K562 (cell line): ENCODE measurements around the gene ARMC12. TPM values are rescaled to one million over a fixed set of nuclear protein-coding genes. Genes with fewer than 3 reads are reported as not detected.

Experiments used
- ATAC-seq: fragments of 200-7000 bp; cut with Tn5 transposase; 3 replicates; pipeline ENCODE4 v1.9.1; 2020; ENCODE audit warnings: moderate library complexity
- BruUV-seq: library from RNA; stranded (reverse); fragments of 400-500 nt; replicated peaks from 2 replicates; lab custom pipeline; 2021; lab: Mats Ljungman, UMichigan
- CTCF ChIA-PET: fragments of 300-600 bp; formaldehyde crosslinking; extraction: SDS; loops from one replicate; lab custom pipeline; 2021; ENCODE audit warnings: low intra/inter-chr PET ratio; lab: Yijun Ruan, JAX
- POLR2A ChIA-PET: fragments of 300-600, 350-650 bp; sonication (Branson Sonifier 250); formaldehyde crosslinking; extraction: SDS; loops from one replicate; lab custom pipeline; 2021; ENCODE audit warnings: antibody characterized with exemption, inconsistent platforms; lab: Yijun Ruan, JAX
- DNase-seq, 4 experiments: peaks; one replicate each; pipeline versions ENCODE4 v3.0.0 to v3.0.0-alpha.2; 2011 to 2018; ENCODE audit warnings: low spot score in 3 of 4, mixed read lengths in 3 of 4; ENCODE audit errors: extremely low read depth in 1 of 4
- FAIRE-seq: peaks from 2 replicates; lab custom pipeline; 2011; peaks lifted over from hg19 to GRCh38; lab: Jason Lieb, UNC
- H2AFZ ChIP-seq: 2 replicates; pipeline ENCODE4 v1.6.0; 2011; ENCODE audit warnings: low read depth, low read length, control low read depth, inconsistent platforms
- H3K27ac ChIP-seq: fragments of 200-600 bp; 3 replicates; pipeline ENCODE4 v1.8.0; 2011; ENCODE audit warnings: low read depth, mild to moderate bottlenecking, control low read depth, inconsistent platforms, low read length, moderate library complexity, mixed read lengths; ENCODE audit errors: extremely low read depth
- H3K27me3 ChIP-seq, 2 experiments: fragments of 300-600 bp in 1 of 2; 2 replicates in 1 of 2; 3 replicates in 1 of 2; pipeline versions ENCODE4 v1.6.0 to v1.8.0; 2011; ENCODE audit warnings: inconsistent platforms in 2 of 2, low read length in 2 of 2, mild to moderate bottlenecking in 1 of 2, mixed read lengths in 1 of 2, moderate library complexity in 1 of 2; ENCODE audit not compliant: control insufficient read depth in 2 of 2, insufficient read depth in 2 of 2
- H3K36me3 ChIP-seq: fragments of 300-600 bp; 3 replicates; pipeline ENCODE4 v1.8.0; 2011; ENCODE audit warnings: mild to moderate bottlenecking, low read length, inconsistent platforms; ENCODE audit not compliant: control insufficient read depth, insufficient read depth
- H3K4me1 ChIP-seq, 2 experiments: fragments of 200-600 bp in 1 of 2; replicated peaks in 1 of 2; 2 replicates in 1 of 2; 3 replicates in 1 of 2; pipeline versions ENCODE4 v1.5.1 to v1.8.0; 2011; ENCODE audit warnings: inconsistent platforms in 2 of 2, low read length in 2 of 2, mild to moderate bottlenecking in 1 of 2, mixed read lengths in 1 of 2, moderate library complexity in 1 of 2; ENCODE audit not compliant: control insufficient read depth in 2 of 2, insufficient read depth in 2 of 2
- H3K4me2 ChIP-seq: 2 replicates; pipeline ENCODE4 v1.6.1; 2011; ENCODE audit warnings: low read length, control low read depth, inconsistent platforms, mixed read lengths; ENCODE audit not compliant: insufficient read depth
- H3K4me3 ChIP-seq: fragments of 200-600 bp; sonication (generic), shearing (Covaris generic); 2 replicates; pipeline ENCODE4 v1.5.1; 2016; ENCODE audit warnings: control low read depth, inconsistent platforms
- H3K79me2 ChIP-seq: fragments of 200-600 bp; 3 replicates; pipeline ENCODE4 v1.8.0; 2011; ENCODE audit warnings: low read length, inconsistent platforms; ENCODE audit not compliant: control insufficient read depth, insufficient read depth
- H3K9ac ChIP-seq, 2 experiments: 2 replicates each; pipeline versions ENCODE4 v1.6.0 to v1.6.1; 2011; ENCODE audit warnings: low read depth in 2 of 2, low read length in 2 of 2, control low read depth in 1 of 2, inconsistent platforms in 1 of 2, mild to moderate bottlenecking in 1 of 2, mixed read lengths in 1 of 2; ENCODE audit not compliant: insufficient read depth in 1 of 2
- H3K9me1 ChIP-seq: one replicate; pipeline ENCODE4 v1.6.0; 2011; ENCODE audit warnings: inconsistent platforms, mild to moderate bottlenecking, low read length, moderate library complexity; ENCODE audit not compliant: control insufficient read depth, insufficient read depth
- H3K9me3 ChIP-seq: replicated peaks from 2 replicates; pipeline ENCODE4 v1.5.1; 2011; ENCODE audit warnings: low read depth, low read length, inconsistent platforms; ENCODE audit not compliant: control insufficient read depth, insufficient read depth
- H4K20me1 ChIP-seq: replicated peaks from 2 replicates; pipeline ENCODE4 v1.6.1; 2011; ENCODE audit warnings: low read length, inconsistent platforms, mixed read lengths; ENCODE audit not compliant: control insufficient read depth, insufficient read depth
- MEIS2 ChIP-seq: fragments of 450-650 bp; IDR thresholded peaks from 2 replicates; pipeline ENCODE4 v1.6.1; 2014; ENCODE audit warnings: mild to moderate bottlenecking; ENCODE audit not compliant: partially characterized antibody
- TSC22D4 ChIP-seq: fragments of 450-650 bp; IDR thresholded peaks from 2 replicates; pipeline ENCODE4 v1.6.1; 2016; ENCODE audit warnings: missing genetic modification characterization, missing biosample characterization, control low read depth
- WGBS: fragments of 100-300 bp; shearing (Covaris generic); methylation state at CpG from one replicate; pipeline ENCODE4 v1.1.6; 2016; ENCODE audit warnings: low coverage, mixed read lengths; ENCODE audit not compliant: insufficient coverage; ENCODE audit errors: missing lambda C conversion rate; 5-methylcytosine and 5-hydroxymethylcytosine counted together
- in situ Hi-C: fragments of 300-500 bp; cut with MboI; formaldehyde crosslinking; loops from 4 replicates; pipeline ENCODE4 v1.15.0; 2018; ENCODE audit warnings: inconsistent platforms, mixed read lengths
- intact Hi-C: fragments of 100-400 bp; cut with micrococcal nuclease; formaldehyde crosslinking; loops from 2 replicates; pipeline ENCODE4 v1.14.2; 2022
- polyA plus RNA-seq, 8 experiments: library from polyadenylated mRNA; depleted of rRNA in 4 of 8; stranded (reverse) in 5 of 8; unstranded in 3 of 8; fragments of >200 nt; fragmentation: Nextera tagmentation in 2 of 8; fragmentation: Illumina TruSeq in 1 of 8; extraction: Ambion mirVana in 2 of 8; extraction: Trizol in 1 of 8; gene quantifications; 2 replicates each; pipeline versions ENCODE4 v1.2.1 to v1.2.3, GENCODE V29; 2011 to 2014; ENCODE audit warnings: inconsistent platforms in 1 of 8, missing spikeins in 1 of 8
- total RNA-seq, 7 experiments: library from RNA; depleted of rRNA in 6 of 7; stranded (reverse); fragments of >200 nt in 6 of 7; fragmentation: Illumina TruSeq in 2 of 7; extraction: Trizol in 2 of 7; gene quantifications; 2 replicates each; pipeline versions ENCODE4 v1.2.1 to v1.2.3, GENCODE V29; 2011 to 2021; ENCODE audit warnings: low replicate concordance in 1 of 7
- TF ChIP-seq, protein P1 (sequence below): fragments of 200-800 bp; sonication (Bioruptor generic); IDR thresholded peaks from 2 replicates; pipeline ENCODE4 v1.6.1; 2017; ENCODE audit warnings: missing genetic modification characterization, missing compliant biosample characterization
- TF ChIP-seq, protein P2 (sequence below): fragments of 450-650 bp; IDR thresholded peaks from 2 replicates; pipeline ENCODE4 v1.6.1; 2016
- TF ChIP-seq, protein P3 (sequence below), 2 experiments: fragments of 450-650 bp; conservative IDR thresholded peaks; 2 replicates each; pipeline ENCODE4 v1.6.1; 2017; ENCODE audit warnings: mild to moderate bottlenecking in 2 of 2, moderate library complexity in 2 of 2

ARMC12 gene
- total and polyA plus RNA-seq, 9 of the 15 experiments (the other 6 are each of a cell fraction or from before 2014, with no cell fraction given) = 0.09 to 0.58 (median 0.31) TPM; not detected in 3

DNA sequence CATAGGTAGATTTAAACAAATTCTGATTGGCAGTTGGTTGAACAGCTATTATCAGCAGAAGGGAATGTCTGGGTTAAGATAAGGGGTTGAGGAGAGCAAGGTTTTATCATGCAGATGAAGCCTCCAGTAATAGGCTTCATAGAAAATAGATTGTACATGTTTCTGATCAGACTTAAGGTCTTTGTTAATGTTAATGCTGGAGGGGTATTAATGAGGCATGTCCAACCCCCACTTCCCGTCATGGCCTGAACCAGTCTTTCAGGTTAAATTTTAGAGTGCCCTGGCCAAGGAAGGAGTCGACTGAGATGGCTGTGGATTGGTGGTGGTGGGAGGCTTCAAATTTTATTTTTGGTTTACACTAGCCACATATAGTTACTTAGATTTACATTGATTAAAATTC, 47.4 kb downstream of the ARMC12 start:
- ChIA-PET CTCF (interaction anchor here (0.7 kb wide), 1 partner anchor 11 kb away, joined by 3 read pairs; no protein-coding TSS in a partner anchor), POLR2A (interaction anchor here (0.6 to 1.2 kb wide), 4 partner anchors 10 to 112 kb away, joined by 3 to 4 read pairs (median 4); no protein-coding TSS in a partner anchor)
- no TSS peak for BruUV-seq
- H3K27me3 ChIP-seq = peaks cover 56 to 69% of the 10 kb centered on the region in 2 experiments
- no peak overlapping the region for H3K4me2 ChIP-seq
- FAIRE-seq (no peak), ATAC-seq (no peak), DNase-seq (no peak)
- no peaks in the 10 kb centered on the region for H3K36me3 ChIP-seq
- no peak overlapping the region for H3K27ac ChIP-seq
- peaks cover 4% of the 10 kb centered on the region; the same call in 1 of the 2 replicates for H4K20me1 ChIP-seq
- H2AFZ ChIP-seq = no peak overlapping the region
- H3K9me3 ChIP-seq = no peaks in the 10 kb centered on the region
- H3K4me1 ChIP-seq = peaks cover 0 to 6% of the 10 kb centered on the region in 2 experiments; a peak in 3 of 5 replicates
- intact Hi-C loops (no loop called here), in situ Hi-C loops (no loop called here)
- no peak overlapping the region for H3K9ac ChIP-seq
- TF ChIP-seq, protein P1, sequence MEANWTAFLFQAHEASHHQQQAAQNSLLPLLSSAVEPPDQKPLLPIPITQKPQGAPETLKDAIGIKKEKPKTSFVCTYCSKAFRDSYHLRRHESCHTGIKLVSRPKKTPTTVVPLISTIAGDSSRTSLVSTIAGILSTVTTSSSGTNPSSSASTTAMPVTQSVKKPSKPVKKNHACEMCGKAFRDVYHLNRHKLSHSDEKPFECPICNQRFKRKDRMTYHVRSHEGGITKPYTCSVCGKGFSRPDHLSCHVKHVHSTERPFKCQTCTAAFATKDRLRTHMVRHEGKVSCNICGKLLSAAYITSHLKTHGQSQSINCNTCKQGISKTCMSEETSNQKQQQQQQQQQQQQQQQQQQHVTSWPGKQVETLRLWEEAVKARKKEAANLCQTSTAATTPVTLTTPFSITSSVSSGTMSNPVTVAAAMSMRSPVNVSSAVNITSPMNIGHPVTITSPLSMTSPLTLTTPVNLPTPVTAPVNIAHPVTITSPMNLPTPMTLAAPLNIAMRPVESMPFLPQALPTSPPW (CRISPR knock-in tag) = no peak
- TF ChIP-seq, protein P2, sequence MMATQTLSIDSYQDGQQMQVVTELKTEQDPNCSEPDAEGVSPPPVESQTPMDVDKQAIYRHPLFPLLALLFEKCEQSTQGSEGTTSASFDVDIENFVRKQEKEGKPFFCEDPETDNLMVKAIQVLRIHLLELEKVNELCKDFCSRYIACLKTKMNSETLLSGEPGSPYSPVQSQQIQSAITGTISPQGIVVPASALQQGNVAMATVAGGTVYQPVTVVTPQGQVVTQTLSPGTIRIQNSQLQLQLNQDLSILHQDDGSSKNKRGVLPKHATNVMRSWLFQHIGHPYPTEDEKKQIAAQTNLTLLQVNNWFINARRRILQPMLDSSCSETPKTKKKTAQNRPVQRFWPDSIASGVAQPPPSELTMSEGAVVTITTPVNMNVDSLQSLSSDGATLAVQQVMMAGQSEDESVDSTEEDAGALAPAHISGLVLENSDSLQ = peak; percentile 18; the same call in 1 of the 2 replicates
- TF ChIP-seq, protein P3, sequence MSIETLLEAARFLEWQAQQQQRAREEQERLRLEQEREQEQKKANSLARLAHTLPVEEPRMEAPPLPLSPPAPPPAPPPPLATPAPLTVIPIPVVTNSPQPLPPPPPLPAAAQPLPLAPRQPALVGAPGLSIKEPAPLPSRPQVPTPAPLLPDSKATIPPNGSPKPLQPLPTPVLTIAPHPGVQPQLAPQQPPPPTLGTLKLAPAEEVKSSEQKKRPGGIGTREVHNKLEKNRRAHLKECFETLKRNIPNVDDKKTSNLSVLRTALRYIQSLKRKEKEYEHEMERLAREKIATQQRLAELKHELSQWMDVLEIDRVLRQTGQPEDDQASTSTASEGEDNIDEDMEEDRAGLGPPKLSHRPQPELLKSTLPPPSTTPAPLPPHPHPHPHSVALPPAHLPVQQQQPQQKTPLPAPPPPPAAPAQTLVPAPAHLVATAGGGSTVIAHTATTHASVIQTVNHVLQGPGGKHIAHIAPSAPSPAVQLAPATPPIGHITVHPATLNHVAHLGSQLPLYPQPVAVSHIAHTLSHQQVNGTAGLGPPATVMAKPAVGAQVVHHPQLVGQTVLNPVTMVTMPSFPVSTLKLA (conservative IDR thresholded peaks at IDR 0.05) = no peak
- TF ChIP-seq TSC22D4 (no peak), MEIS2 (no peak)
- H3K9me1 ChIP-seq = no peaks in the 10 kb centered on the region
- WGBS = 0% methylated on average over 2 of the region's 2 CpGs
- H3K79me2 ChIP-seq = no peaks in the 10 kb centered on the region
- H3K4me3 ChIP-seq = no peak overlapping the region
